GM23338 (cell line): ENCODE measurements around the gene SPATA13. TPM values are rescaled to one million over a fixed set of nuclear protein-coding genes. Genes with fewer than 3 reads are reported as not detected.

ENCODE experiments used
- ATAC-seq: fragments of 200-7000 bp; cut with Tn5 transposase; 3 replicates; pipeline ENCODE4 v1.9.1; 2020
- DNase-seq: peaks from one replicate; pipeline ENCODE4 v3.0.0-alpha.2; 2015; ENCODE audit warnings: low spot score
- H2AFZ ChIP-seq: fragments of 200-600 bp; sonication (generic); 2 replicates; pipeline ENCODE4 v1.8.0; 2016; ENCODE audit warnings: antibody characterized with exemption, mild to moderate bottlenecking, moderate library complexity
- H3F3A ChIP-seq: fragments of 200-600 bp; sonication (generic); replicated peaks from 2 replicates; pipeline ENCODE4 v1.8.0; 2017; ENCODE audit warnings: antibody characterized with exemption, mixed run types, low read depth
- H3K27ac ChIP-seq: fragments of 200-600 bp; sonication (generic); 2 replicates; pipeline ENCODE4 v1.6.1; 2016; ENCODE audit warnings: low read depth
- H3K27me3 ChIP-seq: fragments of 200-600 bp; sonication (generic); 2 replicates; pipeline ENCODE4 v1.8.0; 2016; ENCODE audit warnings: mild to moderate bottlenecking, mixed run types, moderate library complexity; ENCODE audit not compliant: insufficient read depth
- H3K36me3 ChIP-seq: fragments of 200-600 bp; sonication (generic); 2 replicates; pipeline ENCODE4 v1.8.0; 2016; ENCODE audit warnings: mild to moderate bottlenecking; ENCODE audit not compliant: insufficient read depth
- H3K4me1 ChIP-seq: fragments of 200-600 bp; sonication (generic); 2 replicates; pipeline ENCODE4 v1.8.0; 2016; ENCODE audit warnings: mild to moderate bottlenecking, moderate library complexity; ENCODE audit not compliant: insufficient read depth
- H3K4me2 ChIP-seq: fragments of 200-600 bp; sonication (generic); 2 replicates; pipeline ENCODE4 v1.7.1; 2017; ENCODE audit warnings: mixed run types
- H3K4me3 ChIP-seq: fragments of 200-600 bp; sonication (generic); 2 replicates; pipeline ENCODE4 v1.6.1; 2016; ENCODE audit warnings: mixed run types
- H3K79me2 ChIP-seq: fragments of 200-600 bp; sonication (generic); replicated peaks from 2 replicates; pipeline ENCODE4 v1.8.0; 2017; ENCODE audit warnings: mild to moderate bottlenecking; ENCODE audit not compliant: insufficient read depth
- H3K9me2 ChIP-seq: fragments of 200-600 bp; sonication (generic); 2 replicates; pipeline ENCODE4 v1.8.0; 2017; ENCODE audit not compliant: insufficient read depth
- H4K20me1 ChIP-seq: fragments of 200-600 bp; sonication (generic); replicated peaks from 2 replicates; pipeline ENCODE4 v1.8.0; 2017; ENCODE audit warnings: mild to moderate bottlenecking; ENCODE audit not compliant: insufficient read depth
- H3K27ac Mint-ChIP-seq: 2 replicates; pipeline ENCODE4 v1.8.0; 2020; ENCODE audit warnings: inconsistent platforms, mild to moderate bottlenecking, moderate library complexity, mixed read lengths
- H3K27me3 Mint-ChIP-seq: 3 replicates; pipeline ENCODE4 v1.8.0; 2022; ENCODE audit warnings: low read depth, mild to moderate bottlenecking, moderate library complexity, mixed read lengths, inconsistent platforms; ENCODE audit not compliant: insufficient read depth, poor library complexity
- H3K36me3 Mint-ChIP-seq: 3 replicates; pipeline ENCODE4 v1.8.0; 2021; ENCODE audit warnings: low read depth, mild to moderate bottlenecking, inconsistent platforms, moderate library complexity, mixed read lengths
- H3K4me1 Mint-ChIP-seq: 3 replicates; pipeline ENCODE4 v1.8.0; 2020; ENCODE audit warnings: mild to moderate bottlenecking, inconsistent platforms, mixed read lengths
- H3K4me3 Mint-ChIP-seq: 3 replicates; pipeline ENCODE4 v1.8.0; 2021; ENCODE audit warnings: moderate library complexity, mild to moderate bottlenecking, inconsistent platforms, mixed read lengths
- H3K9me3 Mint-ChIP-seq: 3 replicates; pipeline ENCODE4 v1.8.0; 2020; ENCODE audit warnings: moderate library complexity, mild to moderate bottlenecking, inconsistent platforms, mixed read lengths
- CREB1 ChIP-seq: fragments of 250-450 bp; sonication (Bioruptor Pico); IDR thresholded peaks from 2 replicates; pipeline ENCODE4 v1.5.0; 2020; ENCODE audit warnings: low read depth, mild to moderate bottlenecking, moderate library complexity
- CTCF ChIP-seq, 2 experiments: fragments of 200-600 bp in 1 of 2; sonication (generic) in 1 of 2; conservative IDR thresholded peaks; 2 replicates each; pipeline versions ENCODE4 v1.5.1 to v1.6.1; 2016 to 2017; ENCODE audit warnings: antibody characterized with exemption in 2 of 2, low read depth in 2 of 2, mild to moderate bottlenecking in 2 of 2, moderate library complexity in 1 of 2
- ETS1 ChIP-seq: IDR thresholded peaks from 2 replicates; pipeline ENCODE4 v1.6.1; 2016; ENCODE audit warnings: antibody characterized with exemption
- EZH2 ChIP-seq: fragments of 200-600 bp; sonication (generic); IDR thresholded peaks from one replicate; pipeline ENCODE4 v1.8.0; 2017; ENCODE audit warnings: antibody characterized with exemption, mild to moderate bottlenecking, low read depth; ENCODE audit not compliant: unreplicated experiment
- EZH2phosphoT487 ChIP-seq: fragments of 200-600 bp; sonication (generic); IDR thresholded peaks from one replicate; pipeline ENCODE4 v1.8.1; 2018; ENCODE audit warnings: antibody characterized with exemption; ENCODE audit not compliant: unreplicated experiment
- JUNB ChIP-seq: IDR thresholded peaks from one replicate; pipeline ENCODE4 v1.6.1; 2016; ENCODE audit warnings: antibody characterized with exemption; ENCODE audit not compliant: unreplicated experiment
- NANOG ChIP-seq: IDR thresholded peaks from 2 replicates; pipeline ENCODE4 v1.6.1; 2016; ENCODE audit warnings: antibody characterized with exemption, borderline replicate concordance
- POLR2AphosphoS5 ChIP-seq: IDR thresholded peaks from 2 replicates; pipeline ENCODE4 v1.6.1; 2016; ENCODE audit warnings: antibody characterized with exemption, low read depth
- REST ChIP-seq: IDR thresholded peaks from one replicate; pipeline ENCODE4 v1.6.1; 2018; ENCODE audit warnings: antibody characterized with exemption; ENCODE audit not compliant: unreplicated experiment
- STAT1 ChIP-seq: IDR thresholded peaks from one replicate; pipeline ENCODE4 v1.6.1; 2016; ENCODE audit warnings: antibody characterized with exemption; ENCODE audit not compliant: unreplicated experiment
- ZNF114 ChIP-seq: fragments of 250-450 bp; sonication (Bioruptor Pico); IDR thresholded peaks from 2 replicates; pipeline ENCODE4 v1.5.0; 2020; ENCODE audit warnings: mild to moderate bottlenecking, moderate library complexity
- ZNF331 ChIP-seq: fragments of 250-450 bp; sonication (Bioruptor Pico); IDR thresholded peaks from 2 replicates; pipeline ENCODE4 v1.5.0; 2020; ENCODE audit warnings: low read depth, mild to moderate bottlenecking, moderate library complexity
- ZNF462 ChIP-seq: fragments of 250-450 bp; sonication (Bioruptor Pico); IDR thresholded peaks from 2 replicates; pipeline ENCODE4 v1.5.0; 2020; ENCODE audit warnings: mild to moderate bottlenecking, moderate library complexity
- polyA plus RNA-seq: library from polyadenylated mRNA; unstranded; fragments of >200 nt; fragmentation: Nextera tagmentation; extraction: Ambion mirVana; gene quantifications from 2 replicates; pipeline ENCODE4 v1.2.1, GENCODE V29; 2016
- total RNA-seq: library from RNA; depleted of rRNA; stranded (reverse); fragments of >200 nt; shearing (Covaris generic); gene quantifications from 2 replicates; pipeline ENCODE4 v1.2.3, GENCODE V29; 2014

The SPATA13 gene
- total and polyA plus RNA-seq, 2 experiments from 2014 or later, result 11.9 to 45.7 TPM

GRCh38 chr13:24215126-24215525, 54.6 kb downstream of the SPATA13 start:
- Mint-ChIP-seq H3K27ac (no peak overlapping the region), H3K9me3 (no peaks in the 10 kb centered on the region), H3K4me3 (no peak overlapping the region), H3K36me3 (no peaks in the 10 kb centered on the region; the same call in 2 of the 3 replicates), H3K27me3 (peaks cover 5% of the 10 kb centered on the region), H3K4me1 (peaks cover 59% of the 10 kb centered on the region)
- TF ChIP-seq ETS1 (no peak), ZNF114 (CRISPR knock-in tag) (no peak), JUNB (no peak), CTCF (conservative IDR thresholded peaks at IDR 0.05; ENCODE audit: low read depth in 2 of 2) (no peak), EZH2 (no peak), EZH2phosphoT487 (no peak), REST (no peak), NANOG (no peak), ZNF331 (no peak), STAT1 (no peak), CREB1 (CRISPR knock-in tag) (no peak), ZNF462 (CRISPR knock-in tag) (no peak), POLR2AphosphoS5 (no peak)
- Histone ChIP-seq H3K79me2 (peaks cover 49% of the 10 kb centered on the region), H3K27ac (no peak overlapping the region), H3K36me3 (no peaks in the 10 kb centered on the region), H3K4me3 (no peak overlapping the region), H3K27me3 (no peaks in the 10 kb centered on the region), H3K9me2 (no peaks in the 10 kb centered on the region), H3K4me1 (peaks cover 34% of the 10 kb centered on the region), H3K4me2 (no peak overlapping the region), H3F3A (no peaks in the 10 kb centered on the region), H2AFZ (no peak overlapping the region), H4K20me1 (no peaks in the 10 kb centered on the region; the same call in 1 of the 2 replicates)
- ATAC-seq, result no peak
- no peak for DNase-seq
